HG02885 (cell line): ENCODE measurements around the gene TUFT1.
"Not testable (repeated sequence)": the region's sequence is repeated elsewhere in the genome, so short reads cannot be mapped to it uniquely, and the experiment has no call there.

Experiments used
- ATAC-seq: cut with Tn5 transposase; IDR thresholded peaks from one replicate; pipeline ENCODE4 v1.9.1; 2021; ENCODE audit warnings: mild to moderate bottlenecking; ENCODE audit not compliant: unreplicated experiment, poor library complexity

The TUFT1 gene

GRCh38 chr1:151612501-151613281 is 72.6 kb downstream of the TUFT1 start:
- no peak for ATAC-seq

- ATAC-seq, result no peak
Measured at GRCh38 chr1:151613282-151613780, 73.2 kb downstream of the TUFT1 start.

- no peak for ATAC-seq
Measured at GRCh38 chr1:151615711-151616504, 75.8 kb downstream of the TUFT1 start.

GRCh38 chr1:151616505-151616849 is 76.4 kb downstream of the TUFT1 start:
- ATAC-seq, result no peak

GRCh38 chr1:151618003-151618402 is 77.9 kb downstream of the TUFT1 start:
- ATAC-seq, result no peak

GRCh38 chr1:151618470-151618869 is 78.4 kb downstream of the TUFT1 start:
- ATAC-seq, result no peak

GRCh38 chr1:151618996-151619395 is 78.9 kb downstream of the TUFT1 start:
- not testable (repeated sequence) for ATAC-seq

GRCh38 chr1:151619489-151620093 is 79.5 kb downstream of the TUFT1 start:
- ATAC-seq, result no peak

GRCh38 chr1:151620286-151620685 is 80.2 kb downstream of the TUFT1 start:
- no peak for ATAC-seq

- no peak for ATAC-seq
Measured at GRCh38 chr1:151621351-151621750, 81.2 kb downstream of the TUFT1 start.

- no peak for ATAC-seq
Measured at GRCh38 chr1:151624783-151625182, 84.7 kb downstream of the TUFT1 start.

- ATAC-seq, result no peak
Measured at GRCh38 chr1:151626740-151627334, 86.7 kb downstream of the TUFT1 start.

- no peak for ATAC-seq
Measured at GRCh38 chr1:151629278-151629677, 89.2 kb downstream of the TUFT1 start.
